HG02981 (cell line): Measurements from ENCODE around the gene PPM1D.
"Not testable (repeated sequence)": the region's sequence is repeated elsewhere in the genome, so short reads cannot be mapped to it uniquely, and the experiment has no call there.

Experiments
- ATAC-seq: cut with Tn5 transposase; IDR thresholded peaks from one replicate; pipeline ENCODE4 v1.9.1; 2021; ENCODE audit warnings: mild to moderate bottlenecking, moderate library complexity; ENCODE audit not compliant: unreplicated experiment

The PPM1D gene

DNA sequence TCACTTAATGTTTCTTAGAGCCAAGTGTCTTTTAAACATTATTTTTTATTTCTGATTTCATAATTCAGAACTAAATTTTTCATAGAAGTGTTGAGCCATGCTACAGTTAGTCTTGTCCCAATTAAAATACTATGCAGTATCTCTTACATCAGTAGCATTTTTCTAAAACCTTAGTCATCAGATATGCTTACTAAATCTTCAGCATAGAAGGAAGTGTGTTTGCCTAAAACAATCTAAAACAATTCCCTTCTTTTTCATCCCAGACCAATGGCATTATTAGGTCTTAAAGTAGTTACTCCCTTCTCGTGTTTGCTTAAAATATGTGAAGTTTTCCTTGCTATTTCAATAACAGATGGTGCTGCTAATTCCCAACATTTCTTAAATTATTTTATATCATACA is 64.0 kb downstream of the PPM1D start:
- ATAC-seq: no peak

DNA sequence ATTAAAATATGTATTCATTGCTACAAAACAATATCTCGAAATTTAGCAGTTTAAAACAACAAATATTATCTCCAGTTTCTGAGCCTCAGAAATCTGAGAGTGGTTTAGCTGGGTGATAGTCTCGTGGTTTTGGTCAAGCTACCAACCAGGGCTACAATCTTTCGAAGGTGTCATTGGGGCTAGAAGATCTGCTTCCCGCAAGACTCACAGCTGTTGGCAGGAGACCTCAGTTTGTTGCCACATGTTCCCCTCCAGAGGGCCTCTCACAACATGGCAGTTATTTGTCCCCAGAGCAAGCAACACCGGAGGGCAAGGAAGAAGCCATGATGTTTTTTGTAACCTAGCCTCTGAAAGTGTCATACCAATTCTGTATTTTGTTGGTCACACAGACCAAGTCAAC is 65.6 kb downstream of the PPM1D start:
- ATAC-seq: no peak

DNA sequence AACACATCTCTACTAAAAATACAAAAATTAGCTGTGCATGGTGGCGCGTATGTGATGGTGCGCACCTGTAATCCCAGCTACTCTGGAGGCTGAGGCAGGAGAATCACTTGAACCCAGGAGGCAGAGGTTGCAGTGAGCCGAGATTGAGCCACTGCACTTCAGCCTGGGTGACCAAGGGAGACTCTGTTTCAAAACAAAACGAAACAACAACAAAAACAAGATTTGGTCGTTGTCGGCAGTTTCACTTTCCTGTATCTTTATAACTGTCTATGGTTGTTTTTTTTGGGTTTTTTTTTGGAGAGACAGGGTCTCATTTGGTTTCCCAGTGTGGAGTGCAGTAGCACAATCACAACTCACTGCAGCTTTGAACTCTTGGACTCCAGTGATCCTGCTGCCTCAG is 68.7 kb downstream of the PPM1D start:
- not testable (repeated sequence) for ATAC-seq

DNA sequence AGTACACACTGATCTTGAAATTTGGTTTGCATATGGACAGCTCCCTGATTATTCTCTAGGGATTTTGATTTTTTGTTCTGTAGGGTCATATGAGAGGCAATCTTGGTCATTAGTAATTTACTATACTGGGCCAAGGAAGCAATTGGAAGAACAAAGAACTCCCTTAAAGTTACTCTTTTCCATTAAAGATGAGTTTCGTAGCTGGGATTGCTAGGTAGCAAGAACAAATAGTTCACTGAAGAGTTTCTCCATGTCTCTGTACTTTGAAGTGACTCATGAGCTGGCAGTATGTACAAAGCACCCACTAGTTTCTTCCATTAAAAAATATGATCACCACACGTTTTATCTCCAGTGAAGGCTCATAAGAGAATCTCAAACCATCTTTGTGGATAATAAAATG is 71.5 kb downstream of the PPM1D start:
- no peak for ATAC-seq

DNA sequence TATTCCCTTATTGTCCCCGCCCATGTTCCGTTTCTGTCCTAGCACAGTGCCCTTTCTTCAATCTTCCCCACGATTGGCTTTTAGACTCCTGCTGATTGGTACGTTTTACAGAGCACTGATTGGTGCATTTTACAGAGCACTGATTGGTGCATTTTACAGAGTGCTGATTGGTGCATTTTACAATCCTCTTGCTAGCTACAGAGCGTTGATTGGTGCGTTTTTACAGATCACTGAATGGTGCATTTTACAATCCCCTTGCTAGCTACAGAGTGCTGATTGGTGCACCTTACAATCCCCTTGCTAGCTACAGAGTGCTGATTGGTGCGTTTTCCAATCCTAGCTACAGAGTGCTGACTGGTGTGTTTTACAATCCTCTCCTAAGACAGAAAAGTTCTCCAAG is 74.6 kb downstream of the PPM1D start:
- ATAC-seq: not testable (repeated sequence)

DNA sequence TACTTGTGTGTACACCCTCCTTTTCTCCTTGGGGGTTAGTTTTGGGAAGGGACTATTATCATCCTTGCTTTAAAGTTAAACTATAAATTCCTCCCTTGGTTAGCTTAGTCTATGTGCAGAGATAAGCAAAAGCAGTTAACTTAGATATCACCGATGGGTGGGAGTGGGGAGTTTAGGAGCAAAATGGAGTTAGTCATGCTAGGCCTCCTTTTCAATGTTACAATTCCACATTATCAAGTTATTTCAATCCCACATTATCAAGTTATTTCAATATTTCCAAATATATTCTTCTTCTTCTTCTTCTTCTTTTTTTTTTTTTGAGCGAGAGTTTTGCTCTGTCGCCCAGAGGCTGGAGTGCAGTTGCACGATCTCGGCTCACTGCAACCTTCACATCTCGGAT is 76.0 kb downstream of the PPM1D start:
- ATAC-seq: no peak

DNA sequence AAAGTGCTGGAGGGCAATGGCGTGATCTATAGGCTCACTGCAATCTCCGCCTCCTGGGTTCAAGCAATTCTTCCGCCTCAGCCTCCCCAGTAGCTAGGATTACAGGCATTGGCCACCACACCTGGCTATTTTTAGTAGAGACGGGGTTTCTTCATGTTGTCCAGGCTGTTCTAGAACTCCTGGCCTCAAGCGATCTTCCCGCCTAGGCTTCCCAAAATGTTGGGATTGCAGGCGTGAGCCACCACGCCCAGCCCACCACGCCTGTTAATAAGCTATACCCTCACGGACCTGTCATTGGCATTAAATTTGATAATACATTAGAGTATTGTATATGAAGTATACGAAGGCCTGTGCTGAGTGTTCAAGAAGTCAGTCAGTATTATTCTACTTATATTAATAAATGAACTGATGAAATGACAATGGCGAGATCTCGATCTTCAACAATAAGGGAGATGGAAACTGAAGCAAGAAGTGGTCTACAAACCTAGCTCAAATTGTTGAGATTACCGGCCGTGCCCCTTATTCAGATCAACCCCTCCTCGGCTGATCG is 76.8 kb downstream of the PPM1D start:
- ATAC-seq: no peak

DNA sequence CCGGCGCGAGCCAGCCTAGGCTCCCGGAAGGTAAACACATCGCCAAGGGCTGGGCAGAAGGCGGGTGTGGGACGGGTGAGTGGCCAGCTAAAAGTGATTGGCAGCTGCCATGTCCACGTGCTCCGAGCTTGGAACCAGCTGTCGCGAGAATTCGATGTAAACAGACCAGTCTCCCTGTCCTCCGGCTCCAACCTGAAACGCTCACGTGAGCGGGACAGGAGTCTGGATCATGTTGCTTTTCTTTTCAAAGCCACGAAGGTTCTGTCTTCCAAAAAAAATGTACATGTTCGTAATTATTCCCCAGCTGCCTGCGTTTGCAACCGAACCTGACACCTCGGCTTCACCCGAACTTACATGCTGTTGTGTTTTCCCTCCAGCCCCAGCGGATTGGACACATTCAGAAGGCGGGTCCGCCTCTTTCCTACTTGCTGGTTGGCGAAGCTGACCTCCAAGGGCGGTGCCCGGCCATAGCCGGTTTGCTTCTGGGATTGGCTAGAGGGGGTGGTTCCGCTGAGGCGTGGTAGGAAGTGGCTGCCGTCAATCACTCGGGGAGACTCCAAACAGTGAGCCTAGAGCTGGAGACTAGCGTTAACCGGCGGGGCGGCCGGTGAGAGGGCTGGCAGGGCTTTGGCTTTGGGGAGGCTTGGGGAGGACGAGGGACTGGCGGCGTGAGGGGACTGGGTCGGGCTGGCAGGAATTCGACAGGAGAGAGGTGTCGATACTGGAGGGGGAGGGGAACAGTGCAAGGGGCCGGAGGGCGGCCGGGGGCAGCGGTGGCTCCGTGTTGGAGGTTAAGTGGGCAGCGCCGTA is 77.5 kb downstream of the PPM1D start, which contains the start of gene BCAS3:
Gene BCAS3, plus strand, starts transcription at position 544 of the 810 bp plus-strand sequence.
- peak; percentile 97 for ATAC-seq

DNA sequence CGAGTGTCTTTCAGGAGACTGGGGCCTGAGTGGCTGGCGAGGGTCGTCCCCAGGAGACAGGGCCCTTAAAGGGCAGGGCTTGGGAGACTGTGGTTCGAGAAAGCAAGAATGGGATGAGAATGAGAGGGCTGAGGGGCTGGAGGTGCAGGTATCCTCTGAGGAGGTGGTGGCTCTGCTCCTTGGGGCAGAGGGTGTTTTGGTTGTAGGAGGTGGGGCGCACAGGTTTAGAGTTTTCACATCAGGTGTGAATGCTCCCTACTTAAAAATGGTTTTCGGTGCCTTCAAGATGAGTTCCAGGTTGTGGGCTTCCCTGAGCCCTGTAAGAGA is 78.1 kb downstream of the PPM1D start:
- ATAC-seq: no peak

DNA sequence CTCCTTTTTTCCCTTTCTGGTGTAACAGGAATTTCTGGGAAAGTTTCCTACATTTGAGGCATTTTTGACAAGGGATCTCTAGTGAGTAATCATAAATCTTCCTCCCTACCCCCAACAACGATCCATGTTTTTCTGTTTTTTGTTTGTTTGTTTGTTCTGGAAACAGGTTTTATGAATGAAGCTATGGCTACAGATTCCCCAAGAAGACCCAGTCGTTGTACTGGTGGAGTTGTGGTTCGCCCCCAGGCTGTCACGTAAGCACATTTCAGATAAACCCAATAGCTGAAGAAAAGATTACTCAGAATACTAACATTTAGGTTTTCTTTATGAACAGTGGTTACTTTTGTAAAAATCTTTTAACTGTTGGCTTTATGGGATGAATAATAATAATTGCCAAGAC is 79.3 kb downstream of the PPM1D start:
- ATAC-seq: no peak

DNA sequence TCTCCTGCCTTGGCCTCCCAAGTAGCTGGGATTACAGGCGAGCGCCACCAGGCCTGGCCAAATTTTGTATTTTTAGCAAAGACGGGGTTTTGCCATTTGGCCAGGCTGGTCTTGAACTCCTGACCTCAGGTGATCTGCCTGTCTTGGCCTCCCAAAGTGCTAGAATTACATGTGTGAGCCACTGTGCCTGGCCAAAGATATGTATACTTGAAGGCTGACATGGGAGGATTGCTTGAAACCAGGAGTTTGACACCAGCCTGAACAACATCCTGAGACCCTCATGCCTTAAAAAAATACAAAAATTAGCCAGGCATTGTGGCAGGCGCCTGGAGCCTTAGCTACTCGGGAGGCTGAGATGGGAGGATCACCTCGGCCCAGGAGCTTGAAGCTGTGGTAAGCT is 80.8 kb downstream of the PPM1D start:
- no peak for ATAC-seq

DNA sequence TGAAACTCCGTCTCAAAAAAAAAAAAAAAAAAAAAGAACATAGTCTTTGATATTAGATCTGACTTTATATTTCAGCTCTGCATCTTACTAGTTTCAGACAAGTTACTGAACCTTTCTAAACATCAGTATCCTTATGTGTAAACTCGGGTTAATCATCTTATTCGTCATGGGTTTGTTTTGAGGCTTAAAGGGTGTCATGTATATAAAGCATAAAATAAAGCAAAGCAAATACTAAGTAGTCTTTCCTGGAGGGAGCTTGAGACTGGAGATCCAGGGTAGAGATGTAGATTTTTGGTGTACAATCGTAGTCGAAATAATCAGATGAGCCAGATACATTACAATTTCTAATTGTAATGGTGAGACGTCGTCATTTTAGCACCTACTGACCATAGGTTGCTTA is 85.4 kb downstream of the PPM1D start:
- no peak for ATAC-seq

DNA sequence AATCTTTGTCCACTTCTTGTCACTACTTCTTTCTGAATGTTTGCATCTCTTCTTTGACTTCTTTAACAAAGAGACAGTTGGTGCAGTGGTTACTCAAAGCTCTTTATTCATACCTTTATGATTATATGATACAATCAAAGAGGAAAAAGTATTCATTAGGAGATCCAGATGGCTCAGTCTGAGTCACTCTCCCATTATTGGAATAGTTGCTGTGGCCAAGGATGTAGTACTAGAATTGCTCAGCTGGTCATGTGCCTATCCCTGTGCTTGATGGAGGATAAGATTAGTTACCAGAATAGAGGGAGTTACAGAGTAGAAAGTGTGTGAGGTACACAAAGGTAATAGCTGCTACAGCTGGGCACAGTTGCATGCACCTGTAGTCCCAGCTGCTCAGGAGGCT is 96.0 kb downstream of the PPM1D start:
- ATAC-seq: no peak

DNA sequence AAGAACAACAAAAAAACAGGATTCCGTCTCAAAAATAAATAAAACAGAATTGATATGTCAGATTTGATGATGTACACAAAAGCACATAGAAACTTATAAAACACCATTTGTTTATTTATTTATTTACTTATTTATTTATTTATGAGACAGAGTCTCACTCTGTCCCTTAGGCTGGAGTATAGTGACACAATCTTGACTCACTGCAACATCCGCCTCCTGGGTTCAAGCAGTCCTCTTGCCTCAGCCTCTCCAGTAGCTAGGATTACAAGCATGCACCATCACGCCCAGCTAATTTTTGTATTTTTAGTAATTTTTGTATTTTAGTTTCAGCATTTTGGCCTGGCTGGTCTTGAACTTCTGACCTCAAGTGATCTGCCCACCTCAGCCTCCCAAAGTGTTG is 99.1 kb downstream of the PPM1D start:
- no peak for ATAC-seq

DNA sequence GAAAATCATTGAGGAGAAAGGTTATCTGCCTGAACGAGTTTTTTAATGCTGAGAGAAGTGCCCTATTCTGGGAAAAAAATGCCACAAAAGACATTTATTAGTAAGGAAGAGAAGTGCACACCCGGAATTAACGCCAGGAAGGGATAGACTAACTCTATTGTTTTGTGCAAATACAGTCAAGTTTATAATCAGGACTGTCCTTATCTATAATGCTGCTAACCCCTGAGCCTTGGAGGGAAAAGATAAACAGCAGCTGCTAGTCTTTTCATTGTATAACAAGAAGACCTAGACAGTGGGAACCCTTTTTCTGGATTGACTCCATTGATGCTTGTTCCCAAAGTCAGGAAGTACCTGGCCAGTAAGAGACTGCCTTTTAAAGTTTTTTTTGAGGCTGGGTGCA is 104.2 kb downstream of the PPM1D start:
- no peak for ATAC-seq

DNA sequence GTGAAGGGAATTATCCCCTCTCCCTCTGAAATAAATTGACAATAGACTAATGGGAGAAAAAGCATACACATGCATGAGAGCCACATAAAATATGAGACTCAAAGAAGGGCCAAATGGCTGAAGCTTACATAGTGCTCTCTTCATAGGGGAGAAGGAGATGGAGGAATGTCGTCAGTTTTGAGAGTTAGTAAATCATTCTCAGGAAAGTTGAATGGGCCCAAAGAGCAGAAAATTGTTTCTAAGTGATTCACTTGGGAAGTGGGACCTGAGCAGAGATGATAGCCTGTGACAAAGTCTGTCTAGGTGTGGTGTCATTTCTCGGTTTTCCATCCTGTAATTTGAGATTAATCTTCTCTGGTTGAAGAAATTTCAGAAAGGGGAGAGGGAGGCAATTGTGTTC is 112.7 kb downstream of the PPM1D start:
- ATAC-seq: no peak

DNA sequence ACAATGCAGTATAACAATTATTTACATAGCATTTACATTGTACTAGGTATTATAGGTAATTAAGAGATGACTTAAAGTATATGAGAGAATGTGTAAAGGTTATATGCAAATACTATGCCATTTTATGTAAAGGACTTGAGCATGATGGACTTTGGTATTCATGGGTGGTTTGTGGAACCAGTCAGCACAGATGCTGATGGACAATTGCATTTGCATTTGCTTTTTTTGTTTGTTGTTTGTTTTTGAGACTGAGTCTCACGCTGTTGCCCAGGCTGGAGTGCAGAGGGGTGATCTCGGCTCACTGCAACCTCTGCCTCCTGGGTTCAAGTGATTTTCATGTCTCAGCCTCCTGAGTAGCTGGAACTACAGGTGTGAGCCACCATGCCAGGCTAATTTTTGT is 113.6 kb downstream of the PPM1D start:
- ATAC-seq: no peak
